Caco-2 (cell line): ENCODE data around the gene BEST4. TPM values are rescaled to one million over a fixed set of nuclear protein-coding genes. Genes with fewer than 3 reads are reported as not detected.
A peak's percentile ranks its signal among the peaks of the same experiment; 100 is the strongest.

Source experiments
- BruUV-seq: library from RNA; stranded (reverse); fragments of 400-500 nt; replicated peaks from 2 replicates; lab custom pipeline; 2021; lab: Mats Ljungman, UMichigan
- CTCF ChIA-PET: fragments of 300-600 bp; sonication (Branson Sonifier 250); formaldehyde crosslinking; loops from one replicate; lab custom pipeline; 2022; ENCODE audit warnings: antibody characterized with exemption; lab: Charles Lee
- POLR2A ChIA-PET: fragments of 300-600 bp; sonication (Branson Sonifier 250); formaldehyde crosslinking; loops from one replicate; lab custom pipeline; 2022; ENCODE audit warnings: antibody characterized with exemption; lab: Charles Lee
- DNase-seq, 2 experiments: peaks; one replicate each; pipeline versions ENCODE4 v3.0.0 to v3.0.0-alpha.2; 2020 to 2022
- H3K27me3 ChIP-seq: replicated peaks from 2 replicates; pipeline ENCODE4 v1.6.0; 2011; ENCODE audit warnings: low read length; ENCODE audit not compliant: control insufficient read depth, insufficient read depth
- H3K36me3 ChIP-seq: 2 replicates; pipeline ENCODE4 v1.5.1; 2011; ENCODE audit warnings: low read length; ENCODE audit not compliant: control insufficient read depth, insufficient read depth
- H3K4me1 ChIP-seq: fragments of 250-450 bp; sonication (Bioruptor Pico); 2 replicates; pipeline ENCODE4 v1.5.1; 2020; ENCODE audit warnings: mild to moderate bottlenecking
- H3K4me3 ChIP-seq: 2 replicates; pipeline ENCODE4 v1.5.1; 2011; ENCODE audit warnings: low read depth, mild to moderate bottlenecking, control low read depth, low read length
- H3K9me3 ChIP-seq: fragments of 250-450 bp; sonication (Bioruptor Pico); 2 replicates; pipeline ENCODE4 v1.5.1; 2020; ENCODE audit warnings: mild to moderate bottlenecking, moderate library complexity
- H3K27ac Mint-ChIP-seq: one replicate; pipeline ENCODE4 v1.8.0; 2022; ENCODE audit warnings: mixed read lengths; ENCODE audit not compliant: unreplicated experiment
- H3K27me3 Mint-ChIP-seq: one replicate; pipeline ENCODE4 v1.8.0; 2022; ENCODE audit warnings: mixed read lengths; ENCODE audit not compliant: insufficient read depth, unreplicated experiment
- H3K36me3 Mint-ChIP-seq: one replicate; pipeline ENCODE4 v1.8.0; 2022; ENCODE audit warnings: mild to moderate bottlenecking, mixed read lengths; ENCODE audit not compliant: insufficient read depth, unreplicated experiment
- H3K4me1 Mint-ChIP-seq: one replicate; pipeline ENCODE4 v1.8.0; 2022; ENCODE audit warnings: low read depth, mixed read lengths; ENCODE audit not compliant: unreplicated experiment
- H3K4me3 Mint-ChIP-seq: one replicate; pipeline ENCODE4 v1.8.0; 2022; ENCODE audit warnings: mild to moderate bottlenecking, moderate library complexity, mixed read lengths; ENCODE audit not compliant: unreplicated experiment
- H3K9me3 Mint-ChIP-seq: one replicate; pipeline ENCODE4 v1.8.0; 2022; ENCODE audit warnings: mixed read lengths; ENCODE audit not compliant: unreplicated experiment
- CTCF ChIP-seq, 2 experiments: fragments of 200-600 bp in 1 of 2; IDR thresholded peaks; 1 replicate in 1 of 2; 2 replicates in 1 of 2; pipeline versions ENCODE4 v1.5.1 to v1.8.0; 2011 to 2022; ENCODE audit warnings: antibody characterized with exemption in 1 of 2, control low read depth in 1 of 2, inconsistent platforms in 1 of 2, low read depth in 1 of 2, low read length in 1 of 2, mild to moderate bottlenecking in 1 of 2, moderate library complexity in 1 of 2; ENCODE audit not compliant: insufficient read depth in 1 of 2, severe bottlenecking in 1 of 2, unreplicated experiment in 1 of 2
- intact Hi-C: fragments of 100-400 bp; cut with micrococcal nuclease; formaldehyde crosslinking; loops from one replicate; pipeline ENCODE4 v1.10.0; 2022; ENCODE audit not compliant: unreplicated experiment
- total RNA-seq: library from RNA; stranded (reverse); gene quantifications from 2 replicates; pipeline ENCODE4 v1.2.3, GENCODE V29; 2022

BEST4 gene
- total RNA-seq, 1 experiment from 2014 or later = not detected

- DNase-seq = no peak
- H3K27me3 ChIP-seq = no peaks in the 10 kb centered on the region
- Mint-ChIP-seq H3K4me1 (peaks cover 18% of the 10 kb centered on the region), H3K36me3 (peaks cover 26% of the 10 kb centered on the region), H3K27ac (peak overlapping the region; percentile 26), H3K27me3 (no peaks in the 10 kb centered on the region), H3K4me3 (no peak overlapping the region), H3K9me3 (no peaks in the 10 kb centered on the region)
- TF ChIP-seq CTCF (IDR thresholded peaks at IDR 0.05; ENCODE audit: insufficient read depth in 1 of 2, low read depth in 1 of 2, low read length in 1 of 2, severe bottlenecking in 1 of 2, unreplicated experiment in 1 of 2) = no peak
- no peaks in the 10 kb centered on the region for H3K9me3 ChIP-seq
- H3K36me3 ChIP-seq = no peaks in the 10 kb centered on the region
- ChIA-PET CTCF (no interaction called here), POLR2A (no interaction called here)
- intact Hi-C loops = no loop called here
- peaks cover 27% of the 10 kb centered on the region for H3K4me1 ChIP-seq
- BruUV-seq = no TSS peak
- no peak overlapping the region for H3K4me3 ChIP-seq
These were observed 15.5 kb upstream of the BEST4 start for GRCh38 chr1:44803312-44804095.

- Histone ChIP-seq H3K27me3 (no peaks in the 10 kb centered on the region), H3K36me3 (no peaks in the 10 kb centered on the region), H3K4me1 (peaks cover 22% of the 10 kb centered on the region), H3K4me3 (no peak overlapping the region), H3K9me3 (no peaks in the 10 kb centered on the region)
- intact Hi-C loops = no loop called here
- Mint-ChIP-seq H3K4me1 (peaks cover 18% of the 10 kb centered on the region), H3K27me3 (no peaks in the 10 kb centered on the region), H3K27ac (peak overlapping the region; percentile 26), H3K9me3 (no peaks in the 10 kb centered on the region), H3K36me3 (peaks cover 26% of the 10 kb centered on the region), H3K4me3 (no peak overlapping the region)
- no peak for DNase-seq
- CTCF ChIA-PET = no interaction called here
- TF ChIP-seq CTCF (IDR thresholded peaks at IDR 0.05; ENCODE audit: insufficient read depth in 1 of 2, low read depth in 1 of 2, low read length in 1 of 2, severe bottlenecking in 1 of 2, unreplicated experiment in 1 of 2) = no peak
- BruUV-seq = no TSS peak
- POLR2A ChIA-PET = no interaction called here
These were observed 15.0 kb upstream of the BEST4 start for GRCh38 chr1:44803062-44803311.

GRCh38 chr1:44802306-44803061 lies 14.5 kb upstream of the BEST4 start:
- H3K36me3 Mint-ChIP-seq = peaks cover 24% of the 10 kb centered on the region

More at GRCh38 chr1:44802306-44803061, 14.5 kb upstream of the BEST4 start:
- Histone ChIP-seq H3K9me3 (no peaks in the 10 kb centered on the region), H3K4me1 (peaks cover 17% of the 10 kb centered on the region), H3K27me3 (no peaks in the 10 kb centered on the region), H3K36me3 (no peaks in the 10 kb centered on the region), H3K4me3 (no peak overlapping the region)
- intact Hi-C loops = no loop called here
- H3K4me3 Mint-ChIP-seq = peak overlapping the region; percentile 24
- peak overlapping the region; percentile 26 for H3K27ac Mint-ChIP-seq
- BruUV-seq = no TSS peak
- TF ChIP-seq CTCF (IDR thresholded peaks at IDR 0.05; ENCODE audit: insufficient read depth in 1 of 2, low read depth in 1 of 2, low read length in 1 of 2, severe bottlenecking in 1 of 2, unreplicated experiment in 1 of 2) = no peak
- peaks cover 16% of the 10 kb centered on the region for H3K4me1 Mint-ChIP-seq
- no peaks in the 10 kb centered on the region for H3K27me3 Mint-ChIP-seq
- no peaks in the 10 kb centered on the region for H3K9me3 Mint-ChIP-seq
- ChIA-PET CTCF (no interaction called here), POLR2A (no interaction called here)
- DNase-seq = no peak
